Cortex of kidney (tissue), 1 donor: ENCODE results near the gene PLEKHA5.

Source experiments
- DNase-seq: peaks from one replicate; lab custom pipeline; 2025; lab: John Stamatoyannopoulos, UW

Gene PLEKHA5

GRCh38 chr12:19128485-19128884, 1.0 kb upstream of the PLEKHA5 start:
- DNase-seq, result no peak

- DNase-seq, result no peak
Measured at GRCh38 chr12:19129122-19129485, 429 bp upstream of the PLEKHA5 start.

DNA sequence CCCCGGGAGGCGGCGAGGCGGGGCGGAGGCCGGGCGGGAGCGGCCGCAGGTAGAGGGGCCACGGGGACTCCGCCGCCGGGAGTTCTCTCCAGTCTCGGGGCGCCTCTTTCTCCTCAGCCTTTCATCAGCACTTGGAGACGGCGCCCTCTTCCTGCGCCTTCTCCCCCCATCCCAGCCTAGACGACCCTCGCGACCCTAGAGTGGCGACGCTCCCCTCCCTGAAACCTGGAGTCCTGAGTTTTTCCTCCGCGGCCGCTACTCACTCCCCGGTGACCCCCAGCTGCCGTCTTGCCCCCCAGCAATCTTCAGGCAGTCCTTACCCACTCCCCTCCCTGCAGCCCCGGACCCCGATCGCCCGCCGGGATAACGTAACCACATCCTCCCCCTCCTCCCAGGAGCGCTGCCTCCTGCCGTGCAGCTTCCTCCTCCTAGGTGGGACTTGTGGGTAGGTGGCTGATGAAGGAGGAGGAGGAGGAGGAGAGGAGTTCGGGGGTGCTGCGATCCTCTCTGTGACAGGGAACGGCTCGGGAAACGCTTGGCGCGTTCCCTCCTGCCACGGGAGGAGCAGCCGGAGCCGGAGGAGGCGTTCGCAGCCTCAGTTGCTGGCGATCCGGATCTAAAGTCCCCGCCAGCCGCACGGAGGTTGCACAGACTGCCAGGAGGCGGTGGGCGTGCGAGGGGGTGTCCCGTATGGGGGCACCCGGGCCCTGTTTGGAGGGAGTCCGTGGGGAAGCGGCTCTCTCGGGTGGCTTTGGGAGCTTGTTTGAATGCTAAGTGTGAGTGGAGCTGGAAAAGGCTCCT, 891 bp downstream of the PLEKHA5 start:
- DNase-seq, result no peak

DNA sequence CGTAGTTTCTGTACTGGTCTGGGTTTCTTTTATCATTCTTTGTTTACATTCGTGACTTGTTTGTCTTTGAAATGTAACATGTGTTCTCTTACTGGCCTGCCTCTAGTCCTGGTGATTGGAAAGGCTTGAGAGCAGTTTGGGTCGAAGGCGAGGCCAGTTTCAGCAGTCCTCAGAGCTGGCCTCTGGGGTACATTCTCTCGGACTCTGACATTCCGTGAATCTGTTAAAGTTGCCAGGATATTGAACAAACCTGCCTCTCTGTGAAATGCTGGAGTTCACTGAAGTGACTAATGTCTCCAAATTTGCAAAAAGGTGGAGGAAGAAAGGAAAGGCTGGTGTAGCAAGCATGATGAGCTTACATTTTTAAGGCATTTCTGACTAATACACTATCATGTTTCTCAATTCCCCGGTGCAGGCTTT, 1.5 kb downstream of the PLEKHA5 start:
- DNase-seq, result no peak

- no peak for DNase-seq
Measured at GRCh38 chr12:19138551-19138950, 9.0 kb downstream of the PLEKHA5 start.

DNA sequence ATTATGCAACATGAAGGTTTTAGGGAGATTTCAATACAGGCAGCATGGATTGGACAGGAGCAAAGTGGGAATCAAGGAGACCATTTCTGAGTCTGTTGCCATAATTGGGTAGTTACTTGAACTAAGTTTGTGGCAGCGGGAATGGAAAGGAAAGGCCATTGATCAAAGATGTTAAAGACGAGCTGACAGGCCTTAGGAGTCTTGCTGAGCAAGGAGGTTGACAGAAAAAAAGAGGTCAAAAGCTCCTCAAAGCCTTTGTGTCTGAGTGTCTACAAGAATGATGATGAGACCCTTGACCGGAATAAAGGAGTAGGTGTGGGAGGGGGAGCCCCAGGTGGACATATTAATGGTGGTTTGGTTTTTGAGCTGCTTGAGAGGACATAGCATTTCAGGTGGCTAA, 9.4 kb downstream of the PLEKHA5 start:
- DNase-seq, result no peak

GRCh38 chr12:19139615-19140194, 10.2 kb downstream of the PLEKHA5 start:
- DNase-seq, result no peak

GRCh38 chr12:19140381-19141236, 11.1 kb downstream of the PLEKHA5 start:
- no peak for DNase-seq

DNA sequence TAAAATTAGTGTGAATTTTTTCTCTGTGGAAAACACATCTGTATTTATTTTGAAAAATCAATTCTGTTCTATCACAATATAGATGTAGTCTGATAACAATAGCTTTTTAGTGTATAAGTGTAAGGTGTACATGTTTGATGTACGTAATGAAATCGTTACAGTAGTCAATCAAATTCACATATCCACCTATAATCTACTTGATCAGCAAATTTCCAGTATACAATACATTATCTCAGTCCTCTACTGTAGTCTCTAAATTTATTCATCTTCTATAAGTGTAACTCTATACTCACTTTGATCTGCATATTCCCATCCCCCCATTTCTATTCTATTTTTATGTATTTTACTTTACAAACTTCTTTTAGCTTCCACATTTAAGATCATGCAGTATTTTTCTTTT, 13.0 kb downstream of the PLEKHA5 start:
- DNase-seq, result no peak

DNA sequence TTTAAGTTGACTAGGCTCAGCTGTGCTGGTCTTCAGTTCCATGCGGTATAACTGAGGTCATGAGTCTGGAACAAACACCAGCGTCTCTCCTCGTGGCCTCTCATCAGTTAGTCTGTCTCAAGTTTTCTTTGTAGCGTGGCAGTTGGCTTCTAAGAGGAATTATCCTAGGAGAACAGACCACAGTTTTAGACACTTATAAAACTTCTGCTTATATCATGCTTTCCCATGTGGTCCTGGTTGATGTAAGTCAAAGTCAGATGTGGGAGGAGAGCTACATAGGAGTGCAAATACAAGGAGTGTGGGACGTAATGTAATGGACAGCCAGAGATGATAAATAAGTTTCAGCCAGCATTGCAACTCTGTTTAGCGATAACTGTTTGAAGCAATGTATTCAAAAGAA, 14.8 kb downstream of the PLEKHA5 start:
- no peak for DNase-seq

DNA sequence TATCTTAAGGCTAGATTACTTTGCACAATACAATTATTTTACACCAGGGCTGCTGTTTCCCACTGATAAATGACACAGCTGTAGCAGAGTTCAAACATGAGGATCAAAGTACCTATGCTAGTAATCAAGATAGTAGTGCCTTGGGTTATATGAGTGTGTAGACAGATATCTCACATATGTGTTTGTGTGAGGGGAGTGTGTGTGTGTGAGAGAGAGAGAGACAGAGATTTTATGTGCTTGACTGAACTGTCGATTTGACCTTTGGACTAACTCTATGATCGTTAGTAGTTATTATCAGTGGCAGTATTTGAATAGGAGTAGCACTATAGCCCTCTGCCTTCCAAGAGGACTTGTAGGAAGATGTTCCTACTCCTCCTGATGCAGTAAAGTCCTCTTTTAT, 15.5 kb downstream of the PLEKHA5 start:
- no peak for DNase-seq

DNA sequence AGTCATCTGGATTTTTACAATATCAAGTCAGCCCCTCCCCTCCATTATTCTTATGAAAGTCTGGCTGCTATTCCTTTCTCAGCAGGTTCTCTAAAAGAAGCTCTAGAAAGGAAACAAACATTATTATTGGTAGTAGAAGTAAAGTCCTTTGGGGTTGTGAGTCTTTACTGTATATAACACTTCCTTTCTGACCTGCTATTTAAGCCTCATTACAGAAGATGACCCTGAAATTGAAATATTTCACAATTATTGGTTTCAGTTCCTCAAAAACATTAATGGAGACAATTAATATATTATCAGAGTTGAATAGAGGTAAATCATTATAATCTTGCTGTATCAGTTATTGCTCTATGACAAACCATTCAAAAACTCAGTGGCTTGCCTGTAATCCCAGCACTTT, 19.3 kb downstream of the PLEKHA5 start:
- DNase-seq, result no peak

DNA sequence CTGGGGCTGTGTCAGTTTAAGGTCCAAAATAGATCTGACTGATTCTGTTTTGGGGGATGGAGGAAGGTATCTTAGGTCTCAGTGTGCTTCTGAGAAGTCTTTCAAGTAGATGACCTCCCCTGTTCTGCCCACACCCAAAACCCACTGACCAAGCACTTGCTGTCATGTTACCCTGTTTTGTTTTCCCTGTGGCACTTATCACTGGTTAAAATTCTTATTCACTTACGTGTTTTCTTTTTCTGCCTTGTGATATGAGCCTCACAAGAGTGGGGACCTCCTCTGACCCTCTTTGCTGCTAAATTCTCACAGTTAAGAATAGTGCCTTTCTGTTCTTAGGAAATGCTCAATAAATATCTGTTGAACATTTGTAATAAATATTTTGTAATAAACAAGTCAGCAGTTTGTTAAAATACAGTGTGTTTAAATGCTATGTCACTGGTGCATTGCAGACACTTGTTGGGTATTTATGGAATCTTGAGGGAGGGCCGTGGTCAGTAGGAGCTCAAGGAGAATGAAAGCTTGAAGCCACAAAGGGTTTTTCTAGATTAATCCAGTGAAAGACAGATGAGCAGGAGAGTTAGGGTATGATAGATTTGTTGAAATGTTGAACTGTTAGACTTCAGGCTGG, 20.9 kb downstream of the PLEKHA5 start:
- no peak for DNase-seq

- no peak for DNase-seq
Measured at GRCh38 chr12:19151298-19151697, 21.8 kb downstream of the PLEKHA5 start.

DNA sequence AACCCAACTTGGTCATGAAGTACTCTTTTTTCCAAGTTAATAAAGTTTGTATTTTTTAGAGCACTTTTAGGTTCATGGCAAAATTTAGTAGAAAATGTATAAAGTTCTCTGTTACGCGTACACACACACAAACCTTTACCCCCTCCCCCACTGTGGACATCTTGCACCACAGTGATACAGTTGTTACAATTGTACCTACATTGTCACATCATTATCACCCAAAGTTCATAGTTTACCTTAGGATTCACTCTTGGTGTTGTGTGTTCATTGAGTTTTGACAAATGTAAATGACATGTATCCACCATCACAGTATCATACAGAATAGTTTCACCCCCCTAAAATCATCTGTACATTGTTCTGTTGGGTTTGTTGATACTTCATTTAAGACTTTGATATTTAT, 23.9 kb downstream of the PLEKHA5 start:
- no peak for DNase-seq

DNA sequence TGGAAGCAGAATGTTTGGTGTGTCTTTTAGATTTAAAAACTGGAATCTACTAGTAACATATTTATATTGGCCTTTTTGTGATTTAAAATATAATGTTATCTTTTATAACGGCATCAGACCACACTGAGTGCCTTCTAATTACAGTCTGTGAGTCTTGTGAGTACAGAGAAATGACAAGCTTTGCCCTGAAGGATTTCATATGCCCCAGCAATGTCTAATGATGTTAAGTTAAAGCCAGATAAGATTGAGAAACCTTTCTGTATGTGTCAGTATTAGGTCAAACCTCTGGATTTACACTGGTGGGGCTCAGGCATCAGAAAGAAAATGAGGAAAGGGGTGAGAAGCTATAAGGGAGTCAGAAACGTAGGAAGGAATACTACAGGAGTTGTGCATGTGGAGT, 25.2 kb downstream of the PLEKHA5 start:
- no peak for DNase-seq

DNA sequence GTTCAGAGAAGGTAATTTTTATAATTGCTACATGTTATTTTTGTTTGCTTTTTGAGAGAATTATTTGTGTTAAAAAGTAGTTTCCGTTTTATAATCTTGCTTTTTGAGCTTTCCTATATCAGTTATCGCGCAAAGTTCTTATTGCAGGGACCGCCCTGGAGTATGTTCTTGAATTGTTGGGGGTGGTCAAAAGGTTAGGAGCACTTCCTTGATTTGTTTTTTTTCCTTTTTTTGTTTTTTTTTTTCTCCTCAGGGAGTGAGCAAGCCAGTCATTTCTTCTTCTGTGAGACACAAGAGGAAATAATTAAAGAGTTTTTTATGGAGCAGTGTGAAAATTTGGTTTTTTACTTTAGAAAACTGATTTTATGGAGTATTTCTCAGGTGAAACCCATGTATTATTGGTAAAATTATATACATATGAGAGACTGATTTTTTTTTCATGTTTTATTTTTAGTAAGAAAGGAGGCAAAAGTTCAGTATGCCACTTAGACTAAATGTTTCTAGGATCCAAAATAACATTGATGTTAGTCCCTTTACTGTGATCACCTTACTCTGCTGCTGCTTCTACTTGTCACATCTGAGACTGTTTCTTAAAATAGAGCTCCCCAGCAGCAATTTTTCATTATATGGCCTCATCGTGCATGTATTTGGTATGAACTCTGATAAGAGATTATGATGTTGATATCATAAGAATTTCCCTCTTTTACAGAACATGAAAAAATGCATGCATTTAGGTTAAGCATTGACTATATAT, 26.6 kb downstream of the PLEKHA5 start:
- no peak for DNase-seq

DNA sequence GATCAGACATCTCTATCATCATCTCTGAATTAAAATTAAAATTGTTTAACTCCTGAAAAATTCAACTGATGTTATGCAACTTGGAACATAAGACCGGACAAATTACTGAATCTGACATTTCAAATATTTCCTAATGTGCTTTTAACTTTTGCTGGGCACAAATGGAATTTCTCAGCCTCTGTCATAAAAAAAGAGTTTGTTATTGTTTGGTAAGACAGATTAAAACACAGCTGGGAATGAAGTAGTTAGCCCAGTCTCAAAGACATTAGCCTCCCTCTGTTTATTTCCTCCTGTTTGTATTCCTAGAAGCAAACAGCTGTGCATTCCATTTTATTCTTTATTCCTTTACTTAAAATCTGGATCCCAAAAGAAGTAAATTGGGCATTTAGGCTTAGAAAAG, 29.4 kb downstream of the PLEKHA5 start:
- DNase-seq, result no peak

GRCh38 chr12:19161216-19161615, 31.7 kb downstream of the PLEKHA5 start:
- DNase-seq, result no peak

GRCh38 chr12:19165451-19165850, 35.9 kb downstream of the PLEKHA5 start:
- DNase-seq, result no peak

DNA sequence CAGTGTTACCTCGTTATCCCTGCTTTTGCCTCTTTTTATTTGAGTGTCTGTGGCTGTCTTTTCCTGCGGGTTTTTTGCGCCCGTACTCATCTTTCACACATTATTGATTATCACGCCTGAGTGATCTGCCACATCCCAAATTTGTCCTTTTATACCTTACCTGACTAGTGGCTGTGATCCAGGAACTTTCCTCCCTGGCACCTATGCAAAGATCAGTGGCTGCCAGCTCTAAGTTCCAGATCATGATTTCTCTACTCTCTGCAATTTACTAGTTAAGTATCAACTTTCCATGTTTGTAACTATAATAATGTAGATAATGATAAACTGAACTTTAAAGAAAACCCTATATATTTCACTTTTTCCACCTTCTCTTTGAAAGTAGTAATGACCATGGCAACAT, 36.9 kb downstream of the PLEKHA5 start:
- DNase-seq, result no peak

- no peak for DNase-seq
Measured at GRCh38 chr12:19166956-19167355, 37.4 kb downstream of the PLEKHA5 start.
